GM12873 (cell line): ENCODE results near the gene GTPBP6.

Experiments used
- CTCF ChIP-seq: IDR thresholded peaks from 2 replicates; pipeline ENCODE4 v1.5.1; 2012; ENCODE audit warnings: low read depth, mild to moderate bottlenecking, moderate library complexity, low read length, control low read depth; ENCODE audit not compliant: insufficient read depth; ENCODE audit errors: missing control alignments

The GTPBP6 gene

GRCh38 chrX:355329-356050 lies 36.9 kb upstream of the GTPBP6 start:
- no peak for TF ChIP-seq CTCF

- no peak for TF ChIP-seq CTCF
Measured at GRCh38 chrX:353566-354535, 35.3 kb upstream of the GTPBP6 start.

- TF ChIP-seq CTCF, result no peak
Measured at GRCh38 chrX:352582-353314, 34.2 kb upstream of the GTPBP6 start.

- no peak for TF ChIP-seq CTCF
Measured at GRCh38 chrX:352181-352580, 33.6 kb upstream of the GTPBP6 start.

- no peak for TF ChIP-seq CTCF
Measured at GRCh38 chrX:351736-352135, 33.1 kb upstream of the GTPBP6 start.

- no peak for TF ChIP-seq CTCF
Measured at GRCh38 chrX:350534-351323, 32.1 kb upstream of the GTPBP6 start.

GRCh38 chrX:350148-350533 lies 31.5 kb upstream of the GTPBP6 start:
- TF ChIP-seq CTCF, result no peak
